ENCODE measurements around the gene ADAMTS6. TPM values are rescaled to one million over a fixed set of nuclear protein-coding genes. Genes with fewer than 3 reads are reported as not detected.

ADAMTS6 gene
- total RNA-seq, 6 donors from 2014 or later, result 2.2 to 19.4 (median 6.5) TPM

DNA sequence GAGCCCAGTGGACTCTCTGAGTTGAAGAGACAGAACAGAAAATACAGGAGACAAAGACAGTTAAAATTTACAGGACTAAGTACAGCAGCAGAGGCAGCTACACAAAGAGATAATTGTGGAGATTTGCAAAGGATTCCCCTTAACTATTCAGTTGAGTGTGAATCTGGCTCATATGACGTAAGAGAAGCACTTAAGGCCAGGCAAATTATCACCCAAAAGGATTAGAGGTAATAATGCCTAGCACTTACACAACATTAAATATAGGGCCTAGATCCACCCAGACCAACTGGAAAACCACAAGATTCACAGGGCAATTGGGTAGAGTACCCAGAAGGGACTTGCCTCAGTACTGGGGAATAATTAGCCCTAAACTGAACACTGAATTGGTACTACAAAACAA is 41.3 kb downstream of the ADAMTS6 start:
- DNase-seq, result no peak
- ATAC-seq (ENCODE audit: low FRiP score in 2 of 2), result no peak
- H3K9me3 ChIP-seq, result no peaks in the 10 kb centered on the region
- 82 to 100% methylated on average over 1 of the region's 1 CpG for WGBS, 2 donors
- no peak overlapping the region for H3K4me3 ChIP-seq
- H3K36me3 ChIP-seq, result no peaks in the 10 kb centered on the region
- H3K27ac ChIP-seq, result no peak overlapping the region
- H3K27me3 ChIP-seq, result no peaks in the 10 kb centered on the region
- TF ChIP-seq, protein P1, sequence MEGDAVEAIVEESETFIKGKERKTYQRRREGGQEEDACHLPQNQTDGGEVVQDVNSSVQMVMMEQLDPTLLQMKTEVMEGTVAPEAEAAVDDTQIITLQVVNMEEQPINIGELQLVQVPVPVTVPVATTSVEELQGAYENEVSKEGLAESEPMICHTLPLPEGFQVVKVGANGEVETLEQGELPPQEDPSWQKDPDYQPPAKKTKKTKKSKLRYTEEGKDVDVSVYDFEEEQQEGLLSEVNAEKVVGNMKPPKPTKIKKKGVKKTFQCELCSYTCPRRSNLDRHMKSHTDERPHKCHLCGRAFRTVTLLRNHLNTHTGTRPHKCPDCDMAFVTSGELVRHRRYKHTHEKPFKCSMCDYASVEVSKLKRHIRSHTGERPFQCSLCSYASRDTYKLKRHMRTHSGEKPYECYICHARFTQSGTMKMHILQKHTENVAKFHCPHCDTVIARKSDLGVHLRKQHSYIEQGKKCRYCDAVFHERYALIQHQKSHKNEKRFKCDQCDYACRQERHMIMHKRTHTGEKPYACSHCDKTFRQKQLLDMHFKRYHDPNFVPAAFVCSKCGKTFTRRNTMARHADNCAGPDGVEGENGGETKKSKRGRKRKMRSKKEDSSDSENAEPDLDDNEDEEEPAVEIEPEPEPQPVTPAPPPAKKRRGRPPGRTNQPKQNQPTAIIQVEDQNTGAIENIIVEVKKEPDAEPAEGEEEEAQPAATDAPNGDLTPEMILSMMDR (IDR thresholded peaks at IDR 0.05), result no peak
- no peak for TF ChIP-seq POLR2A (IDR thresholded peaks at IDR 0.05)
- no peak for TF ChIP-seq POLR2AphosphoS5 (IDR thresholded peaks at IDR 0.05)
- TF ChIP-seq EP300 (IDR thresholded peaks at IDR 0.05), result no peak
- H3K4me1 ChIP-seq, result no peaks in the 10 kb centered on the region

DNA sequence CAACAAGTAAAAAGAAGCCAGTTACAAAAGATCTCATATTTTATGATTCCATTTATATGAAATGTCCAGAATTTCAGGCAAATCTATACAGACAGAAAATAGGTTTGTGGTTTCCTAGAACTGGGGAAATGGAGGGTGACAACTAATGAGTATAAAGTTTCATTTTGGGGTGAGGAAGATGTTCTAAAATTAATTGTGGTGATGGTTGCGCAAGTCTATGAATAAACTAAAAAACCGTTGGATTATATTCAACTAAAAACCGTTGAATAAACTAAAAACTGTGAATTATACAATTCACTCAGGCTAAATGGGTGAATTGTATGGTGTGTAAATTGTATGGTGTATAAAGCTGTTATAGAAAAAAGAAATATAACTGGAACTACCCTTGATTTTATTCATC is 47.6 kb downstream of the ADAMTS6 start:
- Histone ChIP-seq H3K9me3 (no peaks in the 10 kb centered on the region), H3K36me3 (no peaks in the 10 kb centered on the region), H3K27me3 (no peaks in the 10 kb centered on the region), H3K4me1 (no peaks in the 10 kb centered on the region), H3K4me3 (no peak overlapping the region), H3K27ac (no peak overlapping the region)
- DNase-seq (no peak), ATAC-seq (ENCODE audit: low FRiP score in 2 of 2) (no peak)
- WGBS, 2 donors, result 59 to 77% methylated on average over 3 of the region's 3 CpGs
- TF ChIP-seq POLR2A (IDR thresholded peaks at IDR 0.05) (no peak), EP300 (IDR thresholded peaks at IDR 0.05) (no peak), POLR2AphosphoS5 (IDR thresholded peaks at IDR 0.05) (no peak)
- TF ChIP-seq, protein P1 (IDR thresholded peaks at IDR 0.05), result no peak

DNA sequence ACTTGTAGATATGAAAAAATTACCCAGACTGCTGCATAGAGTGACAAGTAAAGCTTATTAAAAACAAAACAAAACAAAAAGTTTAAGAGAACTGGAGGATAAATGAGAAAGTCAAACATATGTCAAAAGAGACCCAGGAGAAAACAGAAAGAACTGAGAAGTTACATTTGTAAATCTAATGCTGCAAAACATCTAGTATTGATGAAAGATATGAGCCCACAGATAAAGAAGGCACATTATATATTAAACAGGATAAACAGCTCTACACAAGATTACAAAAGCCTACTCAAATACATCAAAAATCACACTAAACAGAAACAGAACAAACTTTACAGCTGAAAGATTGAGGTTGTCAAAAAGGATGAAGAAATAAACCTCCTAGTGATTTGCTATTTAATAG is 55.1 kb downstream of the ADAMTS6 start:
- Histone ChIP-seq H3K27me3 (no peaks in the 10 kb centered on the region), H3K27ac (no peak overlapping the region), H3K4me3 (no peak overlapping the region), H3K9me3 (no peaks in the 10 kb centered on the region), H3K36me3 (no peaks in the 10 kb centered on the region), H3K4me1 (no peaks in the 10 kb centered on the region)
- DNase-seq (no peak), ATAC-seq (ENCODE audit: low FRiP score in 2 of 2) (no peak)
- TF ChIP-seq, protein P1 (IDR thresholded peaks at IDR 0.05), result no peak
- no peak for TF ChIP-seq EP300 (IDR thresholded peaks at IDR 0.05)

DNA sequence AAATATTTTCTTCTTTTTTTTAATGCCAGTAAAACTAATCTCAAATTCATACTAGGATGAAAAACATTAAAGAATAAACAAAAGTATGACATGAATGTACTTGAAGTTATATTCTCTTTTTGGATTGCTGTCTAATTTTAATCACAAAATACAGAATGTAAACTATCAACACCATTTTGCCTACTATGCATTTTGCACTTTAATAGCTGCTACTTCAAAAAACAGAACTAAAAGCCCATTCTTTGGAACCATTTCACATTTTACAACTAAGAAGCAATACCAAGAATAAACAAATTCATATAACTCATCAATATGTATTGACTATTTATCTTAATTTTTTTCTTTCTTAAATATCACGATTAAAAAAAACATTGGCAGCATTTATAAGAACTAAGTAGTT is 58.1 kb downstream of the ADAMTS6 start:
- Histone ChIP-seq H3K4me3 (no peak overlapping the region), H3K4me1 (no peaks in the 10 kb centered on the region), H3K27ac (no peak overlapping the region), H3K27me3 (no peaks in the 10 kb centered on the region), H3K9me3 (peaks cover 0 to 4% (median 0%) of the 10 kb centered on the region in 4 donors), H3K36me3 (no peaks in the 10 kb centered on the region)
- DNase-seq, result no peak
- 81 to 88% methylated on average over 1 of the region's 1 CpG for WGBS, 2 donors
- no peak for TF ChIP-seq POLR2A (IDR thresholded peaks at IDR 0.05)
- TF ChIP-seq, protein P1 (IDR thresholded peaks at IDR 0.05), result no peak
- TF ChIP-seq EP300 (IDR thresholded peaks at IDR 0.05), result no peak
- TF ChIP-seq POLR2AphosphoS5 (IDR thresholded peaks at IDR 0.05), result no peak
- no peak for ATAC-seq (ENCODE audit: low FRiP score in 2 of 2)

DNA sequence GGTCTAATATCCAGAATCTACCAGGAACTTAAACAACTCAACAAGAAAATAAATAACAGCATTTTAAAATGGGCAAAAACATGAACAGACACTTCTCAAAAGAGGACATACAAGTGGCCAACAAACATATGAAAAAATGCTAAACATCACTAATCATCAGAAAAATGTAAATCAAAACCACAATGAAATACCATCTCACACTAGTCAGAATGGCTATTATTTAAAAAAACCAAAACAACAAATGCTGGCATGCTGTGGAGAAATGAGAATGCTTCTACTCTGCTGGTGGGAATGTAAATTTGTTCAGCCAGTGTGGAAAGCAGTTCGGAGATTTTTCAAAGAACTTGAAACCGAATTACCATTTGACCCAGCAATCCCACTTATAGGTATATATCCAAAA is 63.1 kb downstream of the ADAMTS6 start:
- ATAC-seq (ENCODE audit: low FRiP score in 2 of 2) (no peak), DNase-seq (no peak)
- H3K4me1 ChIP-seq, result no peaks in the 10 kb centered on the region
- H3K27ac ChIP-seq, result no peak overlapping the region
- H3K9me3 ChIP-seq, result peaks cover 0 to 6% (median 2%) of the 10 kb centered on the region in 4 donors
- no peak overlapping the region for H3K4me3 ChIP-seq
- no peaks in the 10 kb centered on the region for H3K27me3 ChIP-seq
- 97 to 98% methylated on average over 2 of the region's 2 CpGs for WGBS, 2 donors
- no peaks in the 10 kb centered on the region for H3K36me3 ChIP-seq
- no peak for TF ChIP-seq POLR2AphosphoS5 (IDR thresholded peaks at IDR 0.05)
- TF ChIP-seq, protein P1 (IDR thresholded peaks at IDR 0.05), result no peak
- TF ChIP-seq EP300 (IDR thresholded peaks at IDR 0.05), result no peak
- no peak for TF ChIP-seq POLR2A (IDR thresholded peaks at IDR 0.05)

All from upper lobe of left lung (tissue), 6 donors.